Osteocyte (in vitro differentiated cells): ENCODE results near the gene ZNF554. TPM values are rescaled to one million over a fixed set of nuclear protein-coding genes. Genes with fewer than 3 reads are reported as not detected.

Experiments used
- DNase-seq: peaks from one replicate; pipeline ENCODE4 v3.0.0; 2021; ENCODE audit warnings: mixed read lengths; ENCODE audit not compliant: unreplicated experiment; ENCODE audit errors: extremely low spot score
- H3K27ac Mint-ChIP-seq: one replicate; pipeline ENCODE4 v1.8.0; 2021; ENCODE audit warnings: mild to moderate bottlenecking, mixed read lengths; ENCODE audit not compliant: unreplicated experiment
- H3K27me3 Mint-ChIP-seq: one replicate; pipeline ENCODE4 v1.8.0; 2021; ENCODE audit warnings: mixed read lengths; ENCODE audit not compliant: unreplicated experiment
- H3K36me3 Mint-ChIP-seq: one replicate; pipeline ENCODE4 v1.8.0; 2021; ENCODE audit warnings: mixed read lengths; ENCODE audit not compliant: unreplicated experiment
- H3K4me1 Mint-ChIP-seq: one replicate; pipeline ENCODE4 v1.8.0; 2021; ENCODE audit warnings: mixed read lengths; ENCODE audit not compliant: unreplicated experiment
- H3K4me3 Mint-ChIP-seq: one replicate; pipeline ENCODE4 v1.8.0; 2021; ENCODE audit warnings: mild to moderate bottlenecking, moderate library complexity, mixed read lengths; ENCODE audit not compliant: unreplicated experiment
- H3K9me3 Mint-ChIP-seq: one replicate; pipeline ENCODE4 v1.8.0; 2021; ENCODE audit warnings: mixed read lengths; ENCODE audit not compliant: unreplicated experiment
- CTCF ChIP-seq: fragments of 200-600 bp; sonication (generic); IDR thresholded peaks from 2 replicates; pipeline ENCODE4 v1.5.0; 2021; ENCODE audit warnings: antibody characterized with exemption, mild to moderate bottlenecking, moderate library complexity
- total RNA-seq: library from RNA; stranded (reverse); gene quantifications from 2 replicates; pipeline ENCODE4 v1.2.1, GENCODE V29; 2021

The ZNF554 gene
- total RNA-seq, 1 donor from 2014 or later: 7.4 TPM

- no peaks in the 10 kb centered on the region for H3K27me3 Mint-ChIP-seq
- H3K4me1 Mint-ChIP-seq: no peaks in the 10 kb centered on the region
- no peak for DNase-seq
- no peaks in the 10 kb centered on the region for H3K9me3 Mint-ChIP-seq
- peaks cover 8% of the 10 kb centered on the region for H3K36me3 Mint-ChIP-seq
- no peak for TF ChIP-seq CTCF
- H3K27ac Mint-ChIP-seq: no peak overlapping the region
- no peak overlapping the region for H3K4me3 Mint-ChIP-seq
These were observed 23.6 kb upstream of the ZNF554 start for GRCh38 chr19:2795827-2796658.

GRCh38 chr19:2796659-2797266 is 22.9 kb upstream of the ZNF554 start:
- Mint-ChIP-seq H3K36me3 (peaks cover 8% of the 10 kb centered on the region), H3K27me3 (no peaks in the 10 kb centered on the region), H3K27ac (no peak overlapping the region), H3K9me3 (no peaks in the 10 kb centered on the region), H3K4me3 (no peak overlapping the region), H3K4me1 (no peaks in the 10 kb centered on the region)
- no peak for TF ChIP-seq CTCF
- DNase-seq: no peak

- Mint-ChIP-seq H3K27me3 (no peaks in the 10 kb centered on the region), H3K27ac (no peak overlapping the region), H3K9me3 (no peaks in the 10 kb centered on the region), H3K4me3 (no peak overlapping the region), H3K36me3 (peaks cover 8% of the 10 kb centered on the region), H3K4me1 (no peaks in the 10 kb centered on the region)
- no peak for DNase-seq
- TF ChIP-seq CTCF: no peak
These were observed 22.4 kb upstream of the ZNF554 start for GRCh38 chr19:2797280-2797679.

GRCh38 chr19:2798158-2798685 is 21.4 kb upstream of the ZNF554 start:
- Mint-ChIP-seq H3K4me3 (no peak overlapping the region), H3K27me3 (no peaks in the 10 kb centered on the region), H3K9me3 (no peaks in the 10 kb centered on the region), H3K4me1 (no peaks in the 10 kb centered on the region), H3K36me3 (peaks cover 12% of the 10 kb centered on the region), H3K27ac (no peak overlapping the region)
- TF ChIP-seq CTCF: no peak
- no peak for DNase-seq

GRCh38 chr19:2798733-2799132 is 20.9 kb upstream of the ZNF554 start:
- DNase-seq: no peak
- no peak overlapping the region for H3K27ac Mint-ChIP-seq
- no peak overlapping the region for H3K4me3 Mint-ChIP-seq
- H3K27me3 Mint-ChIP-seq: no peaks in the 10 kb centered on the region
- H3K36me3 Mint-ChIP-seq: peaks cover 10% of the 10 kb centered on the region
- H3K9me3 Mint-ChIP-seq: no peaks in the 10 kb centered on the region
- no peak for TF ChIP-seq CTCF
- H3K4me1 Mint-ChIP-seq: no peaks in the 10 kb centered on the region
